GM12878 (cell line): Measurements from ENCODE around the gene IPO11. TPM values are rescaled to one million over a fixed set of nuclear protein-coding genes. Genes with fewer than 3 reads are reported as not detected.

Experiments used
- ATAC-seq: fragments of 200-7000 bp; cut with Tn5 transposase; 3 replicates; pipeline ENCODE4 v1.9.1; 2020; ENCODE audit warnings: mild to moderate bottlenecking, moderate library complexity
- BruUV-seq: library from RNA; stranded (reverse); fragments of 400-500 nt; replicated peaks from 2 replicates; lab custom pipeline; 2021; lab: Mats Ljungman, UMichigan
- CTCF ChIA-PET: fragments of 300-600 bp; sonication (Branson Sonifier 250); formaldehyde crosslinking; extraction: SDS; loops from one replicate; lab custom pipeline; 2021; ENCODE audit warnings: inconsistent platforms; lab: Yijun Ruan, JAX
- POLR2A ChIA-PET: fragments of 350-600 bp; formaldehyde crosslinking; extraction: SDS; loops from one replicate; lab custom pipeline; 2021; ENCODE audit warnings: inconsistent platforms; lab: Charles Lee
- RAD21 ChIA-PET: fragments of 300-600 bp; sonication (Branson Sonifier 250); formaldehyde crosslinking; loops from one replicate; lab custom pipeline; 2023; ENCODE audit warnings: antibody characterized with exemption; ENCODE audit not compliant: unreplicated experiment; lab: Charles Lee
- SMC1A ChIA-PET: fragments of 300-600 bp; sonication (Branson Sonifier 250); formaldehyde crosslinking; loops from one replicate; lab custom pipeline; 2023; ENCODE audit not compliant: unreplicated experiment, uncharacterized antibody; lab: Charles Lee
- DNase-seq: peaks from one replicate; pipeline ENCODE4 v3.0.0-alpha.2; 2011; ENCODE audit warnings: low read depth, low spot score
- FAIRE-seq: peaks from 3 replicates; lab custom pipeline; 2011; peaks lifted over from hg19 to GRCh38; lab: Jason Lieb, UNC
- H2AFZ ChIP-seq: 2 replicates; pipeline ENCODE4 v1.6.0; 2011; ENCODE audit warnings: low read depth, low read length, control low read depth; ENCODE audit not compliant: control insufficient read depth
- H3K27ac ChIP-seq: 2 replicates; pipeline ENCODE4 v1.5.1; 2011; ENCODE audit warnings: control low read depth; ENCODE audit not compliant: control insufficient read depth, insufficient read depth
- H3K27me3 ChIP-seq, 2 experiments: replicated peaks in 1 of 2; 2 replicates each; pipeline versions ENCODE4 v1.6.0 to v1.6.1; 2011; ENCODE audit warnings: low read length in 1 of 2; ENCODE audit not compliant: control insufficient read depth in 2 of 2, insufficient read depth in 2 of 2
- H3K36me3 ChIP-seq, 2 experiments: 2 replicates each; pipeline ENCODE4 v1.5.1; 2011; ENCODE audit warnings: low read length in 1 of 2; ENCODE audit not compliant: control insufficient read depth in 2 of 2, insufficient read depth in 2 of 2
- H3K4me1 ChIP-seq: 2 replicates; pipeline ENCODE4 v1.6.1; 2011; ENCODE audit warnings: mild to moderate bottlenecking, low read length, moderate library complexity, mixed read lengths; ENCODE audit not compliant: control insufficient read depth, insufficient read depth
- H3K4me2 ChIP-seq: 2 replicates; pipeline ENCODE4 v1.6.0; 2011; ENCODE audit warnings: control low read depth; ENCODE audit not compliant: control insufficient read depth, insufficient read depth
- H3K4me3 ChIP-seq: fragments of 200-600 bp; sonication (generic); 2 replicates; pipeline ENCODE4 v1.5.1; 2016
- H3K79me2 ChIP-seq: 2 replicates; pipeline ENCODE4 v1.6.0; 2011; ENCODE audit warnings: low read length; ENCODE audit not compliant: control insufficient read depth, insufficient read depth
- H3K9ac ChIP-seq: 2 replicates; pipeline ENCODE4 v1.8.0; 2011; ENCODE audit warnings: low read length, control low read depth, mixed read lengths; ENCODE audit not compliant: control insufficient read depth, insufficient read depth
- H3K9me3 ChIP-seq: replicated peaks from 3 replicates; pipeline ENCODE4 v1.5.1; 2011; ENCODE audit warnings: mild to moderate bottlenecking, low read length; ENCODE audit not compliant: control insufficient read depth, insufficient read depth
- H4K20me1 ChIP-seq: 2 replicates; pipeline ENCODE4 v1.6.0; 2011; ENCODE audit not compliant: control insufficient read depth, insufficient read depth
- BCL11A ChIP-seq: IDR thresholded peaks from 2 replicates; pipeline ENCODE4 v1.6.1; 2011; ENCODE audit warnings: low read depth, low read length
- EP300 ChIP-seq, 2 experiments: fragments of 150-350 bp in 1 of 2; IDR thresholded peaks; 2 replicates each; pipeline ENCODE4 v1.6.1; 2011 to 2012; ENCODE audit warnings: low read depth in 2 of 2, low read length in 2 of 2, borderline replicate concordance in 1 of 2, improper control_type of control experiment in 1 of 2, inconsistent platforms in 1 of 2; ENCODE audit not compliant: control insufficient read depth in 1 of 2
- IKZF1 ChIP-seq: fragments of 450-650 bp; conservative IDR thresholded peaks from 2 replicates; pipeline ENCODE4 v1.6.1; 2017; ENCODE audit warnings: antibody characterized with exemption, mild to moderate bottlenecking
- NFYB ChIP-seq: IDR thresholded peaks from 2 replicates; pipeline ENCODE4 v1.6.1; 2011; ENCODE audit warnings: low read depth, mild to moderate bottlenecking, low read length, improper control_type of control experiment, moderate library complexity; ENCODE audit not compliant: insufficient read depth
- SMARCA5 ChIP-seq: fragments of 450-650 bp; IDR thresholded peaks from 2 replicates; pipeline ENCODE4 v1.6.1; 2017; ENCODE audit warnings: mild to moderate bottlenecking
- SMC3 ChIP-seq: IDR thresholded peaks from 2 replicates; pipeline ENCODE4 v1.6.1; 2011; ENCODE audit warnings: low read length, improper control_type of control experiment, borderline replicate concordance
- SREBF1 ChIP-seq: IDR thresholded peaks from 2 replicates; pipeline ENCODE4 v1.6.1; 2012; ENCODE audit warnings: mild to moderate bottlenecking, low read length
- ZNF274 ChIP-seq: IDR thresholded peaks from one replicate; pipeline ENCODE4 v1.8.0; 2011; ENCODE audit not compliant: insufficient read length, insufficient read depth
- WGBS: methylation state at CpG from one replicate; pipeline ENCODE4 v1.1.6; 2016; ENCODE audit warnings: low lambda C conversion rate; ENCODE audit not compliant: insufficient replicate concordance, insufficient coverage; ENCODE audit errors: missing lambda C conversion rate; 5-methylcytosine and 5-hydroxymethylcytosine counted together
- in situ Hi-C: fragments of 300-500 bp; cut with MboI; formaldehyde crosslinking; loops from 9 replicates; pipeline ENCODE4 v1.14.3; 2018; ENCODE audit warnings: mixed read lengths
- intact Hi-C: fragments of 100-400 bp; cut with micrococcal nuclease; formaldehyde crosslinking; loops from one replicate; pipeline ENCODE4 v1.14.2; 2022; ENCODE audit not compliant: unreplicated experiment
- polyA plus RNA-seq, 11 experiments: library from polyadenylated mRNA; depleted of rRNA in 4 of 11; unstranded in 6 of 11; stranded (reverse) in 5 of 11; fragments of >200 nt; fragmentation: Nextera tagmentation in 4 of 11; fragmentation: Illumina TruSeq in 1 of 11; extraction: Ambion mirVana in 4 of 11; extraction: Trizol in 1 of 11; gene quantifications; 1 replicate in 1 of 11; 2 replicates in 10 of 11; pipeline versions ENCODE4 v1.2.1 to v1.2.3, GENCODE V29; 2011 to 2016; ENCODE audit warnings: inconsistent platforms in 2 of 11, missing spikeins in 2 of 11, low read depth in 1 of 11
- total RNA-seq, 4 experiments: library from RNA; depleted of rRNA in 3 of 4; stranded (reverse); fragments of >200 nt in 3 of 4; fragmentation: Illumina TruSeq in 1 of 4; extraction: Trizol in 1 of 4; gene quantifications; 2 replicates each; pipeline versions ENCODE4 v1.2.1 to v1.2.3, GENCODE V29; 2013 to 2021
- TF ChIP-seq, protein P1 (sequence below): fragments of 450-650 bp; IDR thresholded peaks from 2 replicates; pipeline ENCODE4 v1.6.1; 2017; ENCODE audit warnings: mild to moderate bottlenecking, moderate library complexity
- TF ChIP-seq, protein P2 (sequence below): fragments of 450-650 bp; IDR thresholded peaks from 2 replicates; pipeline ENCODE4 v1.6.1; 2017; ENCODE audit warnings: mild to moderate bottlenecking
- TF ChIP-seq, protein P3 (sequence below): IDR thresholded peaks from 2 replicates; pipeline ENCODE4 v1.6.1; 2011; ENCODE audit warnings: mild to moderate bottlenecking, low read depth, low read length, moderate library complexity; ENCODE audit not compliant: insufficient replicate concordance
- TF ChIP-seq, protein P4 (sequence below): fragments of 450-650 bp; formaldehyde crosslinking; IDR thresholded peaks from 2 replicates; pipeline ENCODE4 v1.4.0; 2020; ENCODE audit warnings: mild to moderate bottlenecking, moderate library complexity

The IPO11 gene
- total and polyA plus RNA-seq, 10 of the 15 experiments (the other 5 are each of a cell fraction or from before 2014, with no cell fraction given) = 14.1 to 49.3 (median 29.8) TPM

DNA sequence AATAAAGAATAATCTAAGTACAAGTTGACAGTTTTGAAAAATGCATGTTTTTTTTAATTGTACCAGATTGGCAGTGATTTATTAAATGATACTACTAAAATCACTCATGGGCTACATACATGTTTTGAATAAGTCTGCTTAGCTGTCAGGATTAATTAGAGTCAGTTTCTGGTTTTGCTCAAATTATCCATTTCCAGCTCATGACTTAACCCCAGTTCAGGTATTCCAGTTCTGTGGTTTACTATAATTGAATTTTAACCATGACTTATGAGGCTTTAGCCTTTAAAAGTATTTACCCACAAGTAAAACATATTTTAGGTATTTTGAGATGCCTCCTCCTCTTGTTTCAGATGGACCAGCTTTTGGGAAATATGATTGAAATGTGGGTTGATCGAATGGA is 148.2 kb downstream of the IPO11 start (continued):
- TF ChIP-seq IKZF1 = no peak
- no peak for TF ChIP-seq ZNF274
- TF ChIP-seq, protein P1, sequence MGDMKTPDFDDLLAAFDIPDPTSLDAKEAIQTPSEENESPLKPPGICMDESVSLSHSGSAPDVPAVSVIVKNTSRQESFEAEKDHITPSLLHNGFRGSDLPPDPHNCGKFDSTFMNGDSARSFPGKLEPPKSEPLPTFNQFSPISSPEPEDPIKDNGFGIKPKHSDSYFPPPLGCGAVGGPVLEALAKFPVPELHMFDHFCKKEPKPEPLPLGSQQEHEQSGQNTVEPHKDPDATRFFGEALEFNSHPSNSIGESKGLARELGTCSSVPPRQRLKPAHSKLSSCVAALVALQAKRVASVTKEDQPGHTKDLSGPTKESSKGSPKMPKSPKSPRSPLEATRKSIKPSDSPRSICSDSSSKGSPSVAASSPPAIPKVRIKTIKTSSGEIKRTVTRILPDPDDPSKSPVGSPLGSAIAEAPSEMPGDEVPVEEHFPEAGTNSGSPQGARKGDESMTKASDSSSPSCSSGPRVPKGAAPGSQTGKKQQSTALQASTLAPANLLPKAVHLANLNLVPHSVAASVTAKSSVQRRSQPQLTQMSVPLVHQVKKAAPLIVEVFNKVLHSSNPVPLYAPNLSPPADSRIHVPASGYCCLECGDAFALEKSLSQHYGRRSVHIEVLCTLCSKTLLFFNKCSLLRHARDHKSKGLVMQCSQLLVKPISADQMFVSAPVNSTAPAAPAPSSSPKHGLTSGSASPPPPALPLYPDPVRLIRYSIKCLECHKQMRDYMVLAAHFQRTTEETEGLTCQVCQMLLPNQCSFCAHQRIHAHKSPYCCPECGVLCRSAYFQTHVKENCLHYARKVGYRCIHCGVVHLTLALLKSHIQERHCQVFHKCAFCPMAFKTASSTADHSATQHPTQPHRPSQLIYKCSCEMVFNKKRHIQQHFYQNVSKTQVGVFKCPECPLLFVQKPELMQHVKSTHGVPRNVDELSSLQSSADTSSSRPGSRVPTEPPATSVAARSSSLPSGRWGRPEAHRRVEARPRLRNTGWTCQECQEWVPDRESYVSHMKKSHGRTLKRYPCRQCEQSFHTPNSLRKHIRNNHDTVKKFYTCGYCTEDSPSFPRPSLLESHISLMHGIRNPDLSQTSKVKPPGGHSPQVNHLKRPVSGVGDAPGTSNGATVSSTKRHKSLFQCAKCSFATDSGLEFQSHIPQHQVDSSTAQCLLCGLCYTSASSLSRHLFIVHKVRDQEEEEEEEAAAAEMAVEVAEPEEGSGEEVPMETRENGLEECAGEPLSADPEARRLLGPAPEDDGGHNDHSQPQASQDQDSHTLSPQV = no peak

DNA sequence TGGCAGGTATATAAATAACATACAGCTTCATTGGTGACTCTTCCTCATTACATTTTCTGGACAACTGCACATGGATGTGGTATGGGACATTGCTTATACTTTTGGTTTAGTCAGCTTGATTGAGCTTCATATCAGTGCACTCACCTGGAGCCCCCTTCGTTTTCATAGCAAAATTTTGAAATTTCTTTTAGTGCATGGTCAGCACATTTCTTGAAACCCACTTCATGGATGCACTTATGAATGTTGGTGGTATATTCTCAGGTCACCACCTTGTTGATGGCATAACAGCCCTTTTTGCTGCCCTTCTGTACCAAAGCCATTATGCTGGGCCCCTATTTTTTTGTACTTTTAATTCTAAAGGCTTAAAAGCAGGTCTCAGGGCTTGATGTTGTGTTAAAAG is 149.3 kb downstream of the IPO11 start:
- SMC1A ChIA-PET = no interaction called here
- CTCF ChIA-PET = no interaction called here
- in situ Hi-C loops = no loop called here
- TF ChIP-seq, protein P2, sequence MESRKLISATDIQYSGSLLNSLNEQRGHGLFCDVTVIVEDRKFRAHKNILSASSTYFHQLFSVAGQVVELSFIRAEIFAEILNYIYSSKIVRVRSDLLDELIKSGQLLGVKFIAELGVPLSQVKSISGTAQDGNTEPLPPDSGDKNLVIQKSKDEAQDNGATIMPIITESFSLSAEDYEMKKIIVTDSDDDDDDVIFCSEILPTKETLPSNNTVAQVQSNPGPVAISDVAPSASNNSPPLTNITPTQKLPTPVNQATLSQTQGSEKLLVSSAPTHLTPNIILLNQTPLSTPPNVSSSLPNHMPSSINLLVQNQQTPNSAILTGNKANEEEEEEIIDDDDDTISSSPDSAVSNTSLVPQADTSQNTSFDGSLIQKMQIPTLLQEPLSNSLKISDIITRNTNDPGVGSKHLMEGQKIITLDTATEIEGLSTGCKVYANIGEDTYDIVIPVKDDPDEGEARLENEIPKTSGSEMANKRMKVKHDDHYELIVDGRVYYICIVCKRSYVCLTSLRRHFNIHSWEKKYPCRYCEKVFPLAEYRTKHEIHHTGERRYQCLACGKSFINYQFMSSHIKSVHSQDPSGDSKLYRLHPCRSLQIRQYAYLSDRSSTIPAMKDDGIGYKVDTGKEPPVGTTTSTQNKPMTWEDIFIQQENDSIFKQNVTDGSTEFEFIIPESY = no peak
- TF ChIP-seq EP300 (IDR thresholded peaks at IDR 0.05; ENCODE audit: borderline replicate concordance in 1 of 2, control insufficient read depth in 1 of 2, low read depth in 2 of 2, low read length in 2 of 2) = no peak
- no peak for TF ChIP-seq SREBF1
- TF ChIP-seq SMC3 = no peak
- TF ChIP-seq, protein P3, sequence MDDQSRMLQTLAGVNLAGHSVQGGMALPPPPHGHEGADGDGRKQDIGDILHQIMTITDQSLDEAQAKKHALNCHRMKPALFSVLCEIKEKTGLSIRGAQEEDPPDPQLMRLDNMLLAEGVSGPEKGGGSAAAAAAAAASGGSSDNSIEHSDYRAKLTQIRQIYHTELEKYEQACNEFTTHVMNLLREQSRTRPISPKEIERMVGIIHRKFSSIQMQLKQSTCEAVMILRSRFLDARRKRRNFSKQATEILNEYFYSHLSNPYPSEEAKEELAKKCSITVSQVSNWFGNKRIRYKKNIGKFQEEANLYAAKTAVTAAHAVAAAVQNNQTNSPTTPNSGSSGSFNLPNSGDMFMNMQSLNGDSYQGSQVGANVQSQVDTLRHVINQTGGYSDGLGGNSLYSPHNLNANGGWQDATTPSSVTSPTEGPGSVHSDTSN = no peak
- no peak for TF ChIP-seq SMARCA5
- TF ChIP-seq BCL11A = no peak
- TF ChIP-seq, protein P4, sequence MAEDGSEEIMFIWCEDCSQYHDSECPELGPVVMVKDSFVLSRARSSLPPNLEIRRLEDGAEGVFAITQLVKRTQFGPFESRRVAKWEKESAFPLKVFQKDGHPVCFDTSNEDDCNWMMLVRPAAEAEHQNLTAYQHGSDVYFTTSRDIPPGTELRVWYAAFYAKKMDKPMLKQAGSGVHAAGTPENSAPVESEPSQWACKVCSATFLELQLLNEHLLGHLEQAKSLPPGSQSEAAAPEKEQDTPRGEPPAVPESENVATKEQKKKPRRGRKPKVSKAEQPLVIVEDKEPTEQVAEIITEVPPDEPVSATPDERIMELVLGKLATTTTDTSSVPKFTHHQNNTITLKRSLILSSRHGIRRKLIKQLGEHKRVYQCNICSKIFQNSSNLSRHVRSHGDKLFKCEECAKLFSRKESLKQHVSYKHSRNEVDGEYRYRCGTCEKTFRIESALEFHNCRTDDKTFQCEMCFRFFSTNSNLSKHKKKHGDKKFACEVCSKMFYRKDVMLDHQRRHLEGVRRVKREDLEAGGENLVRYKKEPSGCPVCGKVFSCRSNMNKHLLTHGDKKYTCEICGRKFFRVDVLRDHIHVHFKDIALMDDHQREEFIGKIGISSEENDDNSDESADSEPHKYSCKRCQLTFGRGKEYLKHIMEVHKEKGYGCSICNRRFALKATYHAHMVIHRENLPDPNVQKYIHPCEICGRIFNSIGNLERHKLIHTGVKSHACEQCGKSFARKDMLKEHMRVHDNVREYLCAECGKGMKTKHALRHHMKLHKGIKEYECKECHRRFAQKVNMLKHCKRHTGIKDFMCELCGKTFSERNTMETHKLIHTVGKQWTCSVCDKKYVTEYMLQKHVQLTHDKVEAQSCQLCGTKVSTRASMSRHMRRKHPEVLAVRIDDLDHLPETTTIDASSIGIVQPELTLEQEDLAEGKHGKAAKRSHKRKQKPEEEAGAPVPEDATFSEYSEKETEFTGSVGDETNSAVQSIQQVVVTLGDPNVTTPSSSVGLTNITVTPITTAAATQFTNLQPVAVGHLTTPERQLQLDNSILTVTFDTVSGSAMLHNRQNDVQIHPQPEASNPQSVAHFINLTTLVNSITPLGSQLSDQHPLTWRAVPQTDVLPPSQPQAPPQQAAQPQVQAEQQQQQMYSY (CRISPR knock-in tag) = no peak
- TF ChIP-seq NFYB = no peak

More for the DNA sequence above, 149.3 kb downstream of the IPO11 start:
- BruUV-seq = no TSS peak
- RAD21 ChIA-PET = interaction anchor here (0.8 to 1.1 kb wide), 2 partner anchors 10 to 16 kb away, joined by 3 read pairs; no protein-coding TSS in a partner anchor
- Histone ChIP-seq H3K9me3 (peaks cover 3% of the 10 kb centered on the region; the same call in 2 of the 3 replicates), H3K4me2 (no peak overlapping the region), H3K36me3 (peaks cover 0 to 5% of the 10 kb centered on the region in 2 experiments; a peak in 2 of 4 replicates), H2AFZ (no peak overlapping the region), H3K4me3 (no peak overlapping the region), H4K20me1 (no peaks in the 10 kb centered on the region), H3K9ac (no peak overlapping the region), H3K79me2 (no peaks in the 10 kb centered on the region), H3K27ac (no peak overlapping the region), H3K4me1 (no peaks in the 10 kb centered on the region), H3K27me3 (no peaks in the 10 kb centered on the region)
- no peak for ATAC-seq
- intact Hi-C loops = no loop called here
- FAIRE-seq = no peak
- DNase-seq = no peak
- POLR2A ChIA-PET = no interaction called here
- WGBS = 100% methylated on average over 1 of the region's 1 CpG
